ENCODE data around the gene TMSB15C.

TMSB15C gene

DNA sequence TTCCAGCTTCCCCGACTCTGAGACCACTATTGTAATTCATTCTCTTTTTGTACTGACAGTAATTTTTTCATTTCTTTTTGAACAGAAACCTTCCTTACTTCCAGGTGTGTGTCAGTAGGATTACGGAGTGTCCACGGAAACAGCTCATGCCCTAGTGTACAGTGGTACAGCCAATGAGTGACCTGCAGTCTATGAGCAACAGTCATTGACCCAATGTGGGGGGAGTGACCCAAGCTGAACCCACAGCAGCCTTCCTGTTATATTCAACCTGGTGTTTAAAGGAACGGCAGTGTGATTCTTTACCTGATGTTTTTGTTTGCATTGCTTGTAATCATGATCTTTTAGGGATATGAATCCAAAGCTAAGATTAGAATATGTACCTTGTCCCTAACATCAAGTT, 35.0 kb downstream of the TMSB15C start:
- no peak for DNase-seq (ENCODE audit: low spot score)
- in situ Hi-C loops (cut with MboI; ENCODE audit: low sequenced_read_pairs, unreplicated experiment), result no loop called here
- TF ChIP-seq, protein P1, sequence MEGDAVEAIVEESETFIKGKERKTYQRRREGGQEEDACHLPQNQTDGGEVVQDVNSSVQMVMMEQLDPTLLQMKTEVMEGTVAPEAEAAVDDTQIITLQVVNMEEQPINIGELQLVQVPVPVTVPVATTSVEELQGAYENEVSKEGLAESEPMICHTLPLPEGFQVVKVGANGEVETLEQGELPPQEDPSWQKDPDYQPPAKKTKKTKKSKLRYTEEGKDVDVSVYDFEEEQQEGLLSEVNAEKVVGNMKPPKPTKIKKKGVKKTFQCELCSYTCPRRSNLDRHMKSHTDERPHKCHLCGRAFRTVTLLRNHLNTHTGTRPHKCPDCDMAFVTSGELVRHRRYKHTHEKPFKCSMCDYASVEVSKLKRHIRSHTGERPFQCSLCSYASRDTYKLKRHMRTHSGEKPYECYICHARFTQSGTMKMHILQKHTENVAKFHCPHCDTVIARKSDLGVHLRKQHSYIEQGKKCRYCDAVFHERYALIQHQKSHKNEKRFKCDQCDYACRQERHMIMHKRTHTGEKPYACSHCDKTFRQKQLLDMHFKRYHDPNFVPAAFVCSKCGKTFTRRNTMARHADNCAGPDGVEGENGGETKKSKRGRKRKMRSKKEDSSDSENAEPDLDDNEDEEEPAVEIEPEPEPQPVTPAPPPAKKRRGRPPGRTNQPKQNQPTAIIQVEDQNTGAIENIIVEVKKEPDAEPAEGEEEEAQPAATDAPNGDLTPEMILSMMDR (IDR thresholded peaks at IDR 0.05; ENCODE audit: borderline replicate concordance, control extremely low read depth, extremely low read depth, insufficient read depth, missing control alignments), result no peak

DNA sequence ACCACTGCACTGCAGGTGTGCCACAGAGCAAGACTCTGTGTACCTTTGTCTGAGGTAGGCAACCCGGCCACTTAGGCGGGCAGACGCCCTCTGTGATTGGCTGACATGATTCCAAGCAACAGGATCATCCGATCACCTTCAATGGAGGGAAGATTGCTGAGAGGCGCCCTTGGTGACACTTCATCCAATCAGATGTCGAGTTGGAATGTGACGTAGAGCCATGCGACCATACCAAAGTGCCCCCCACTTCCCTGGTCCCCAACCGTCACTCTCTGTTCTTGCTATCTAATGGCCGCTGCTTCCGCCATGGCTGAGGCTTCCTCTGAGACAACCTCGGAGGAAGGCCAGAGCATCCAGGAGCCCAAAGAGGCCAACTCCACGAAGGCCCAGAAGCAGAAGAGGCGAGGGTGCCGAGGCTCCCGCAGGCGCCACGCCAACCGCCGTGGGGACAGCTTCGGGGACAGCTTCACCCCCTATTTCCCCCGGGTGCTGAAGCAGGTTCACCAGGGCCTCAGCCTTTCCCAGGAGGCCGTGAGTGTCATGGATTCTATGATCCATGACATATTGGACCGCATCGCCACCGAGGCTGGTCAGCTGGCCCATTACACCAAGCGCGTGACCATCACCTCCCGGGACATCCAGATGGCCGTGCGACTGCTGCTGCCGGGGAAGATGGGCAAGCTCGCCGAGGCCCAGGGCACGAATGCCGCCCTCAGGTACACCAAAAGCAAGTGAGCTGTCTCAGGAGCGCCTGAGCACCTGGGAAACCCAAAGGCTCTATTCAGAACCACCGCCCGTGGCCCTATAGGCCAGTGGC, 36.1 kb downstream of the TMSB15C start, which contains the start of gene H2BW2:
TSS of gene H2BW2 (plus strand) at position 268 of the 817 bp plus-strand sequence. CDS start at position 307, 39 bp downstream.
- in situ Hi-C loops (cut with MboI; ENCODE audit: low sequenced_read_pairs, unreplicated experiment), result no loop called here
- TF ChIP-seq, protein P1 (IDR thresholded peaks at IDR 0.05; ENCODE audit: borderline replicate concordance, control extremely low read depth, extremely low read depth, insufficient read depth, missing control alignments), result no peak
- no peak for DNase-seq (ENCODE audit: low spot score)

Data from GM13976 (cell line).